Fibroblast of mammary gland (primary cell): ENCODE results near the gene DOCK10.
"Not testable (repeated sequence)": the region's sequence is repeated elsewhere in the genome, so short reads cannot be mapped to it uniquely, and the experiment has no call there.

Experiments
- DNase-seq: peaks from one replicate; pipeline ENCODE4 v3.0.0-alpha.2; 2010; ENCODE audit warnings: low read depth
- H3K4me3 ChIP-seq: 2 replicates; pipeline ENCODE4 v1.5.1; 2011; ENCODE audit warnings: low read depth, mild to moderate bottlenecking, low read length, moderate library complexity; ENCODE audit not compliant: control insufficient read depth
- CTCF ChIP-seq: conservative IDR thresholded peaks from 2 replicates; pipeline ENCODE4 v1.5.1; 2011; ENCODE audit warnings: low read depth, low read length, inconsistent platforms; ENCODE audit not compliant: control insufficient read depth, insufficient read depth

Gene DOCK10

GRCh38 chr2:224922142-224922727, 120.0 kb downstream of the DOCK10 start:
- H3K4me3 ChIP-seq = no peak overlapping the region
- DNase-seq = no peak

GRCh38 chr2:224919472-224920110, 122.7 kb downstream of the DOCK10 start:
- no peak for DNase-seq
- H3K4me3 ChIP-seq = no peak overlapping the region
- TF ChIP-seq CTCF = no peak

More at GRCh38 chr2:224922142-224922727, 120.0 kb downstream of the DOCK10 start:
- TF ChIP-seq CTCF = no peak

DNA sequence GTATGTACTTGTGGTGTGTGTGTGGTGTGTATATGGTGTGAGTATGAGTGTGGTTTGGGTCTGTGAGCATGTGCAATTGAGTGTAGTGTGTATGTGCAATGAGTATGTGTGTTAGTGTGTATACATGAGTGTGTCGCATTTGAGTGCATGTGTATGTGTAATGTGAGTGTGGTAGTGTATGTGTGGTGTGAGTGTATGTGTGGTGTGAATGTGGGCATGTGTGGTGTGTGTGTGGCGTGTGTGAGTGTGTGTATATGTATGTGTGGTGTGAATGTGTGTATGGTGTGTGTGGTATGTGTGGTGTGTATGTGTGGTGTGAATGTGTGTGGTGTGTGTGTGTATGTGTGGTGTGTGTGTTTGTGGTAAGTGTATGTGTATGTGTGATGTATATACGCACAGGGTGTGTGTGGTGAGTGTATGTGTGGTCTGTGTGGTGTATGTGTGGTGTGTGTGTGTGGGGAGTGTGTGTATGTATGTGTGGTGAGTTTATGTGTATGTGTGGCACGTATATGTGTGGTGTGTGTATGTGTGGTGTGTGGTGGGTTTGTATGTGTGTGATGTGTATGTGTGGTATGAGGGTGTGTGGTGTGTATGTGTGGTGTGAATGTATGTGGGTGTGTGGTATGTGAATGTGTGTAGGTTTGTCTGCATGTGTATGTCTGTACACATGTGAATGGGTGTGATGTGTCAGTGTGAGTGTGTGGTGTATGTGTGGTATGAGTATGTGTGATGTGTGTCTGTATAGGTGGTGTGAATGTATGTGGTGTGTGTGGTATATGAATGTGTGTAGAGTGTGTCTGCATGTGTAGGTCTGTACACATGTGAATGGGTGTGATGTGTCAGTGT, 123.4 kb downstream of the DOCK10 start:
- no peak for DNase-seq
- no peak overlapping the region for H3K4me3 ChIP-seq
- no peak for TF ChIP-seq CTCF

DNA sequence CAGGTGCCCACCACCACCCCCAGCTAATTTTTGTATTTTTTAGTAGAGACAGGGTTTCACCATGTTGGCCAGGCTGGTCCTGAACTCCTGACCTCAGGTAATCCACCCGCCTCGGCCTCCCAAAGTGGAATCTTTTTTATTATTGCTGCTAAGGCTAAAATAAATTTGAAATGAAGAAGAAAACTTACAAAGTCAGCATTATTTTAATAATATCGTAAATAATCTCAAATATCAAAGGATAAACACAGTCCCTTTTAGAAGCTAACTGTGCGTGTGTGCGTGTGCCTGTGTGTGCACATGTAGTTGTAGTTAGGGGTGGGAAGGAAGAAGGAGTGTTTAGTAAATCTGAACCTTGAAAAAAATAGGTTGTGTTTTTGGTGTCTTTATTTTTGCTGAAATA, 125.0 kb downstream of the DOCK10 start:
- H3K4me3 ChIP-seq = not testable (repeated sequence)

DNA sequence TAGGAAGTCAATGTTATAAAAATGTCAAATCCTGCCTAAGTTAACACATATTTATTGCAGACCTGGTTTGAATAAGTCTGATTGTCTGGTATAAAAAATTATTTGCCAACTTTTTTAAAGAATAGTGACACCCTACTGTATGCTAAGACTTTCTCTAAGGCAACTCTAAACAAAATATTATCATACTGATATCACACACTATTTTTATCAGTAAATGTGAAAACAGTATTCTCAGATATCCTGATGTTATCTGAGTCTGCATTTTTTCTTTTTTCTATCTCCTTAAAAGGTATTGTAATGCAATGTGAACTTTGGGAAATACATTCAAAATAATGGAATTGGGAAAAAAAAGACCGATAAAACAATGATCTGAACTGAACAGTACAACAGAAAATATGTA, 127.1 kb downstream of the DOCK10 start:
- TF ChIP-seq CTCF = no peak

More for the DNA sequence above, 125.0 kb downstream of the DOCK10 start:
- not testable (repeated sequence) for DNase-seq

GRCh38 chr2:224910574-224910925, 131.7 kb downstream of the DOCK10 start:
- peak; percentile 59 for DNase-seq
- no peak for TF ChIP-seq CTCF
- no peak overlapping the region for H3K4me3 ChIP-seq

More for the DNA sequence above, 127.1 kb downstream of the DOCK10 start:
- no peak for DNase-seq
- no peak overlapping the region for H3K4me3 ChIP-seq
